Ascending aorta (tissue), 2 donors: Measurements from ENCODE around the gene TMA7B. TPM values are rescaled to one million over a fixed set of nuclear protein-coding genes. Genes with fewer than 3 reads are reported as not detected.

ENCODE experiments used
- DNase-seq, 2 donors: peaks; one replicate each; pipeline ENCODE4 v3.0.0-alpha.2; 2019; ENCODE audit warnings: low spot score in 2 of 2
- H3K27ac ChIP-seq, 2 donors: fragments of 200-600 bp; sonication (generic); one replicate each; pipeline ENCODE4 v1.5.1; 2016 to 2017; ENCODE audit warnings: mild to moderate bottlenecking in 1 of 2
- H3K27me3 ChIP-seq: fragments of 200-600 bp; sonication (generic); one replicate; pipeline ENCODE4 v1.5.1; 2017
- H3K36me3 ChIP-seq, 2 donors: fragments of 200-600 bp; sonication (generic); one replicate each; pipeline ENCODE4 v1.5.1; 2016
- H3K4me1 ChIP-seq, 2 donors: fragments of 200-600 bp; sonication (generic); one replicate each; pipeline ENCODE4 v1.5.1; 2016 to 2017; ENCODE audit warnings: mild to moderate bottlenecking in 1 of 2
- H3K4me3 ChIP-seq, 2 donors: fragments of 200-600 bp; sonication (generic); one replicate each; pipeline ENCODE4 v1.5.1; 2016 to 2017; ENCODE audit warnings: mild to moderate bottlenecking in 1 of 2
- H3K9me3 ChIP-seq, 2 donors: fragments of 200-600 bp; sonication (generic); one replicate each; pipeline ENCODE4 v1.5.1; 2016
- CTCF ChIP-seq, 3 experiments: fragments of 200-600 bp in 2 of 3; fragments of 450-650 bp in 1 of 3; sonication (generic) in 2 of 3; IDR thresholded peaks; one replicate each; pipeline ENCODE4 v1.5.1; 2016 to 2019; ENCODE audit warnings: antibody characterized with exemption in 3 of 3, mild to moderate bottlenecking in 1 of 3, moderate library complexity in 1 of 3
- intact Hi-C: fragments of 100-400 bp; cut with DNase I; formaldehyde crosslinking; loops from one replicate; pipeline ENCODE4 v1.15.1; 2023
- total RNA-seq: library from RNA; depleted of rRNA; stranded (reverse); fragments of >200 nt; gene quantifications from one replicate; pipeline ENCODE4 v1.1.0, GENCODE V29; 2016

Gene TMA7B
- total RNA-seq, 1 donor from 2014 or later, result not detected

- Histone ChIP-seq H3K36me3 (no peaks in the 10 kb centered on the region), H3K9me3 (no peaks in the 10 kb centered on the region), H3K27me3 (no peaks in the 10 kb centered on the region), H3K4me1 (no peaks in the 10 kb centered on the region), H3K4me3 (no peak overlapping the region), H3K27ac (no peak overlapping the region)
- TF ChIP-seq CTCF (IDR thresholded peaks at IDR 0.05), result no peak
- intact Hi-C loops, result no loop called here
- no peak for DNase-seq
Measured at GRCh38 chr22:39923696-39924095, 36.5 kb upstream of the TMA7B start.

GRCh38 chr22:39924286-39924685, 35.9 kb upstream of the TMA7B start:
- Histone ChIP-seq H3K4me1 (no peaks in the 10 kb centered on the region), H3K27ac (no peak overlapping the region), H3K27me3 (no peaks in the 10 kb centered on the region), H3K36me3 (no peaks in the 10 kb centered on the region), H3K4me3 (no peak overlapping the region), H3K9me3 (no peaks in the 10 kb centered on the region)
- no peak for DNase-seq
- intact Hi-C loops, result no loop called here
- no peak for TF ChIP-seq CTCF (IDR thresholded peaks at IDR 0.05)

- no peak for DNase-seq
- Histone ChIP-seq H3K4me1 (no peaks in the 10 kb centered on the region), H3K9me3 (no peaks in the 10 kb centered on the region), H3K4me3 (no peak overlapping the region), H3K36me3 (no peaks in the 10 kb centered on the region), H3K27ac (no peak overlapping the region), H3K27me3 (no peaks in the 10 kb centered on the region)
- intact Hi-C loops, result no loop called here
- no peak for TF ChIP-seq CTCF (IDR thresholded peaks at IDR 0.05)
Measured at GRCh38 chr22:39925273-39925672, 34.9 kb upstream of the TMA7B start.

- Histone ChIP-seq H3K27ac (no peak overlapping the region), H3K4me1 (no peaks in the 10 kb centered on the region), H3K27me3 (no peaks in the 10 kb centered on the region), H3K36me3 (no peaks in the 10 kb centered on the region), H3K9me3 (no peaks in the 10 kb centered on the region), H3K4me3 (no peak overlapping the region)
- no peak for DNase-seq
- intact Hi-C loops, result no loop called here
- TF ChIP-seq CTCF (IDR thresholded peaks at IDR 0.05), result no peak
Measured at GRCh38 chr22:39925909-39926679, 34.1 kb upstream of the TMA7B start.

GRCh38 chr22:39926753-39927152, 33.4 kb upstream of the TMA7B start:
- Histone ChIP-seq H3K27ac (no peak overlapping the region), H3K4me3 (no peak overlapping the region), H3K36me3 (no peaks in the 10 kb centered on the region), H3K9me3 (no peaks in the 10 kb centered on the region), H3K4me1 (no peaks in the 10 kb centered on the region), H3K27me3 (no peaks in the 10 kb centered on the region)
- intact Hi-C loops, result no loop called here
- DNase-seq, result no peak
- no peak for TF ChIP-seq CTCF (IDR thresholded peaks at IDR 0.05)
